Brain microvascular endothelial cell (primary cell): Measurements from ENCODE around the gene PAX4.

Experiments used
- DNase-seq: peaks from one replicate; pipeline ENCODE4 v3.0.0-alpha.2; 2020
- H3K27ac ChIP-seq: fragments of 250-450 bp; sonication (Bioruptor Pico); 2 replicates; pipeline ENCODE4 v1.5.1; 2020; ENCODE audit warnings: mild to moderate bottlenecking, moderate library complexity
- H3K27me3 ChIP-seq: fragments of 250-450 bp; sonication (Bioruptor Pico); replicated peaks from 2 replicates; pipeline ENCODE4 v1.5.1; 2020; ENCODE audit warnings: mild to moderate bottlenecking
- H3K36me3 ChIP-seq: fragments of 250-450 bp; sonication (Bioruptor Pico); replicated peaks from 2 replicates; pipeline ENCODE4 v1.5.1; 2020; ENCODE audit warnings: mild to moderate bottlenecking
- H3K4me3 ChIP-seq: 2 replicates; pipeline ENCODE4 v1.5.1; 2011; ENCODE audit warnings: low read depth, mild to moderate bottlenecking, control low read depth, low read length, moderate library complexity
- CTCF ChIP-seq: IDR thresholded peaks from 2 replicates; pipeline ENCODE4 v1.5.1; 2011; ENCODE audit warnings: low read depth, mild to moderate bottlenecking, moderate library complexity, low read length, control low read depth, inconsistent platforms; ENCODE audit errors: missing control alignments
- in situ Hi-C: cut with HindIII; loops from 2 replicates; pipeline ENCODE4 v1.10.0; 2017; ENCODE audit warnings: low sequenced_read_pairs, low pct_ligation_motif_present

PAX4 gene

DNA sequence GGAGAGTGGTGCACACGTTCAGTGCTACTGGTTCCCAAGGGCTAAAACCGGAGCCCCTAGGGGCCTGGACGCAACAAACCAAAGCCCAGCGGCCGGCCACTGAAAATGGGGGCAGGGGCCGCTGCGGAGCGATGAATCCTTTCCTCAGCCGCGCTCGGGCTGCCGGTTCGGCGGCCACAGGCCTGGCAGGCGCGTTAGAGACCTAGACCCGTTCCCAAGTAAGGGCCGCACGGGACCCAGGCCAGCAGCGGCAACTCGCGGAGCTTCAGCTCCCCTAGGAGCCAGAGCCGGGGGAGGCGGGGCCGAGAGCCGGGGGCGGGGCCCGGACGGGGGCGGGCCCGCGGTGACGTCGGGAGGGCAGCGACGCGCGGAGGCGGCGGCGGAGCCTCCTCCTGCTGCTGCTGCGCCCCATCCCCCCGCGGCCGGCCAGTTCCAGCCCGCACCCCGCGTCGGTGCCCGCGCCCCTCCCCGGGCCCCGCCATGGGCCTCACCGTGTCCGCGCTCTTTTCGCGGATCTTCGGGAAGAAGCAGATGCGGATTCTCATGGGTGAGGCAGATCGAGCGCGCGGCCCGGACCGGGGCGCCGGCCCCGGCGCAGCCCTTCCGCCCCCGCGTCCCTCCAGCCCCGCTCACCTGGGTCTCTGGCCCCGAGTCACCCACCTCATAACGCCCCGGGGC, 29.8 kb downstream of the PAX4 start, which contains the start of gene ARF5:
Gene ARF5 (plus strand): TSS at position 393 of the 678 bp plus-strand sequence. CDS start 88 bp downstream, at position 481.
- peak within 1 kb of the TSS; percentile 50 for H3K27ac ChIP-seq
- peak; percentile 0 for TF ChIP-seq CTCF
- peak within 1 kb of the TSS; percentile 89 for H3K4me3 ChIP-seq
- in situ Hi-C loops: no loop called here
- H3K36me3 ChIP-seq: peaks cover 12% of the 10 kb centered on the region
- H3K27me3 ChIP-seq: no peaks in the 10 kb centered on the region
- DNase-seq: peak; percentile 60

GRCh38 chr7:127587663-127588018, 30.3 kb downstream of the PAX4 start:
- Histone ChIP-seq H3K27me3 (no peaks in the 10 kb centered on the region), H3K4me3 (peak overlapping the region; percentile 89), H3K36me3 (peaks cover 18% of the 10 kb centered on the region), H3K27ac (peak overlapping the region; percentile 19)
- DNase-seq: no peak
- in situ Hi-C loops: no loop called here
- peak; percentile 1 for TF ChIP-seq CTCF

GRCh38 chr7:127586346-127586745, 31.6 kb downstream of the PAX4 start:
- Histone ChIP-seq H3K36me3 (peaks cover 22% of the 10 kb centered on the region), H3K27me3 (no peaks in the 10 kb centered on the region), H3K27ac (no peak overlapping the region), H3K4me3 (no peak overlapping the region)
- in situ Hi-C loops: no loop called here
- no peak for DNase-seq
- no peak for TF ChIP-seq CTCF

- TF ChIP-seq CTCF: no peak
- peak; percentile 84 for DNase-seq
- H3K4me3 ChIP-seq: peak within 1 kb of the TSS; percentile 88
- no peaks in the 10 kb centered on the region for H3K27me3 ChIP-seq
- in situ Hi-C loops: no loop called here
- peaks cover 19% of the 10 kb centered on the region for H3K36me3 ChIP-seq
- H3K27ac ChIP-seq: peak within 1 kb of the TSS; percentile 84
Observed at GRCh38 chr7:127585044-127585953, 32.6 kb downstream of the PAX4 start, which contains the start of gene GCC1. Gene GCC1, minus strand, starts transcription at chr7:127585596. Its CDS starts 414 bp downstream, at chr7:127585182.

GRCh38 chr7:127584648-127585043, 33.3 kb downstream of the PAX4 start:
- Histone ChIP-seq H3K36me3 (peaks cover 19% of the 10 kb centered on the region), H3K27ac (peak overlapping the region; percentile 84), H3K4me3 (peak overlapping the region; percentile 88), H3K27me3 (no peaks in the 10 kb centered on the region)
- TF ChIP-seq CTCF: no peak
- no peak for DNase-seq
- in situ Hi-C loops: no loop called here
